ENCODE data around the gene ANKRD9.
"Not testable (repeated sequence)": the region's sequence is repeated elsewhere in the genome, so short reads cannot be mapped to it uniquely, and the experiment has no call there.

Gene ANKRD9

DNA sequence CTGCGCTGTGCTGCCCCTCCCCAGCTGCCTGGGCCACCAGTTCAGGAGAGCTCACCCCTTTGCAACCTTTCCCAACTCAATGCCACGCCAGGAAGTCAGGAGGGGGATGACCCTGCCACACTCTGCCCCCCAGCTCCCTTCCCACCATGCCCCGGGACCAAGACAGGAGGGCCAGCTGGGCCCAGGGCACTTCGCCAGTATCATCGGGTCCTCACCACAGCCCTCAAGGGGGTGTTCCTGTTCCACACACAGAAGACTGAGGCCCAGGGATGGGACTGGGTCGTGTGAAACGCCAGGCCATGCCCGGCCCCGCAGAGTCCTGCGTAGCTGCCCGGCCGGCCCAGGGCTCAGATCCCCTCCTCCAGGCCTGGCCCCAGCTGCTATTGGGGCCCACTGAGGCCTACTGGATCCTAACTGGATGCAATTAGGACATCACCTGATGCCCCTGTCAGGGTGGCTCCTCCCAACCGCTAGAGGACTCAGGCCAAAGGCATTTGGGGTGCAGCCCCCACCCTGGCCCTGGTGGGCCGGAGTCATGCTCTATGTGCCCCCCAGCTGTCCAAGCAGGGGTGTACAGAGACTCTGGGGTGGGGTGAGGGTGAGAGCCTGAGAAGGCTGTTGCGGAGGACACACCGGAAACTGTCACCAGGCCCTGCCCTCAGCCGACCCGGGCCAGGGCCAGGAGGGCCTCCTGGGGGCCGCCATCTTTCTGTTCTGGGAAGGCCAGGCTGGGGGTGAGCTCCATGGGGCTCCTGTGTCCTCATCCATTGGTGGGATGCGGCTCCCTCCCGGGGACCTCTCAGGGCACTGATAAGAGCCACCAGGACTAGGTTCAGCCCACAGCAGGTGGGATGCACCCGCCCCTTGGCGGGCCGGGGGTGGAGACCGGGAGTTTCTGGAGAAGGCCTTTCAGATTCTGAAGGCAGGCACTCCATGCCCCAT, 29.3 kb upstream of the ANKRD9 start:
- no peak for DNase-seq (ENCODE audit: low read depth, low spot score)

- no peak for DNase-seq (ENCODE audit: low read depth, low spot score)
Observed at GRCh38 chr14:102537981-102538601, 28.5 kb upstream of the ANKRD9 start.

DNA sequence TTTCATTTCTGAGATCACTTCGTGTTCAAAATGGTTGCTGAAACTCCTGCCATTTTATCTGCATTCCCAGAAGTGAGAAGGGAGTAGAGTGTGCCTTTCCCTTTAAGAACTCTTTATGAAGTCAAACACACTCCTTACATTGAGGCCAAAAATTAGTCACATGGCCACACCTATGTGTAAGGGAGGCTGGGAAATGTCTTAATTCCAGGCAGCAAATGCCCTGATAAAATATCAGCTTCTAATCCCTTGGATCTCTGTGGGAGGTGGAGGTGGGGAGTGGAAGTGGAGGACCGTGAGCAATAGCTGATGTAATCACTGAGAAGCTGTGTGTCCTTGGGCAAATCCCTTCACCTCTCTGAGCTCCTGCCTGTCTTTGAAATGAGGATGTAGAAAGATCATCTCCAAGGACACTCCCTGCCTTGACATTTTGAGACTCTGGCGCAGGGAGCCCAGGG, 22.7 kb upstream of the ANKRD9 start:
- DNase-seq (ENCODE audit: low read depth, low spot score) = no peak

DNA sequence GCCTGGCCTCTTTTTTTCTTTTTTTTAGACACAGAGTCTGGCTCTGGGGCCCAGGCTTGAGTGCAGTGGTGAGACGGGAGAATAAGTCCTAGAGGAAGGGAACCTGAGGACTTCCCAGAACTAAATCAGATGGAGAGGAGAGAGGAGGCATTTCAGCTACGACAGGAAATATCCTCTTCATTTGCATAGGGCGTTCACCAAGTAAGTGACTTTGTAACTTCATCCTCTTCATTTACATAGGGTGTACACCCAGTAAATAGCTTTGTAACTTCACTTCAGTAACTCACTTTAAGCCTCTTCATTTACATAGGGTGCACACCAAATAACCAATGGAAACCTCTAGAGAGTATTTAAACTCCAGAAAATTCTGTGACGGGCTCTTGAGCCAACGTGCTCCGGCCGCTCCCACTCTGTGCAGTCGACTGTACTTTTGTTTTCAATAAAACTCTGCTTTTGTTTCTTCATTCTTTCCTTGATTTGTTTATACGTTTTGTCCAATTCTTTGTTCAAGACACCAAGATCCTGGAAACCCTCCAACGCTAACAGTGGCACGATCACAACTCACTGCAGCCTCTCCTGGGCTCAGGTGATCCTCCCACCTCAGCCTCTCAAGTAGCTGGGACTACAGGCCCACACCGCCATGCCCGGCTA, 21.4 kb upstream of the ANKRD9 start:
- DNase-seq (ENCODE audit: low read depth, low spot score) = no peak

GRCh38 chr14:102528431-102529170, 19.0 kb upstream of the ANKRD9 start:
- DNase-seq (ENCODE audit: low read depth, low spot score) = no peak

- no peak for DNase-seq (ENCODE audit: low read depth, low spot score)
Observed at GRCh38 chr14:102525929-102526497, 16.4 kb upstream of the ANKRD9 start.

DNA sequence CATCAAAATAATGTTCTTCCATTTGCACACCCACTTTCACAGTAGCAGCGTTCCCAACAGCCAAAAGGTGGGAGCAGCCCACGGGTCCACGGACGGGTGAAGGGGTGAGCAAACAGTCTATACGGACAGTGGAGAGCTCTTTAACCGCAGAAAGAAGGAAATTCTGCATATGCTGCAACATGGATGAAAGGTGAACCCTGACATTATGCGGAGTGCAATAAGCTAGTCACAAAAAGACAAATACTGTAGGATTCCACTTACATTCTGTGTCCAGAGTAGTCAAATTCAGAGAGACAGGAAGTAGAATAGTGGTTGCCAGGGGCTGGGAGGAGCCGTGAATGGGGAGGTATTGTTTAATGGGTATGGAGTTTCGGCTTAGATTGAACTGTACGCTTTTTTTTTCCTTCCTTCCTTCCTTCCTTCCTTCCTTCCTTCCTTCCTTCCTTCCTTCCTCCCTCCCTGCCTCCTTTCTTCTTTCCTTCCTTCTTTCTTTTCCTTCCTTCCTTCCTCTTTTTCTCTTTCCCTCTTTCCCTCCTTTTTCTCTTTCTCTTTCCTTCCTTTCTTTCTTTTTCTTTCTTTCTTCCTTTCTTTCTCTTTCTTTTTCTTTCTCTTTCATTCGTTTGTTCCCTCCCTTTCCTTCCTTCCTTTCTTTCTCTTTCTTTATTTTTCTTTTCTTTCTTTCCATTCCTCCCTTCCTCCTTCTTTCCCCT, 15.8 kb upstream of the ANKRD9 start:
- no peak for DNase-seq (ENCODE audit: low read depth, low spot score)

- peak; percentile 99 for DNase-seq (ENCODE audit: low read depth, low spot score)
Observed at GRCh38 chr14:102524451-102525218, 15.1 kb upstream of the ANKRD9 start.

DNA sequence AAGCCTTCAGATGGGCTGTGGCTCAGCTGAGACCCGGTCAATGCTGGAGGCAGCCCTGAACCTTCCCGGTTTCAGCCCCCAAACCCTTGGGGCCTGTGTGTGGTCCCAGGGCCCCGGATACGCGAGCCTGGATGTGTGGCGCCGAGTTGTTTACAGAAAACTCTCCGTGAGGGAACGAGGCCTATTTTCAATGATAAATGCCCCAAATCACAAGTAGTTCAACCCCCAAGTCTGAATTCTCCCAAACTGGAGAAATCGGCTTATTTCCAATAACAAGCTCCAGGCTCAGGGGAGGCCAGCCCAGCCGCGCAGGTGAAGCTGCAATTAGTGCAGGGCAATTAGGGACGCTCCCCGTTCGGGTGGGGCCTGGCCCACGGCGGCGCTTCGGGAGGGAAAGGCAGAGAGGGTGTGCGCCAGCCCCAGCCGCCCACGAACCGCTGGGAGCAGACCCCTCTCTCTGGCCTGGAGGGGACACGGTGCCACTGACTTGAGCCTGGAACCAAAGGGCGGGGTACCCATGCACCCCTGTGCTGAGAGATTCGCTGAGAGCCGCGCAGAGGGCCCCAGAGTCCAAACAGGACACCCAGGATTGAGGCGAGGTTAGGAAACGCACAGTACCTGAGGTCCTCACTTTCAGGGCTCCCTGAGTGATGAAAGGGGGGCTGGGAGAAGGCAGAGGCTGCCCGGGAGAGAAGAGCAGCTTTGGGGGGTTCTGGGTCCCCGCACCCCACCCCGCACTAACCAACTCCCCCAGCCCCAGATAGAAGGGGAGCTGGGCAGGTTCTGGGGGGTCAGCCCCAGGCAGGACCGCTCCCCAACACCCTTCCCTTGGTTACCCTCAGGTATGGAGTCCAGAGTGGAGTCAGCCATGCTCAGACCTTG, 14.2 kb upstream of the ANKRD9 start:
- no peak for DNase-seq (ENCODE audit: low read depth, low spot score)

- no peak for DNase-seq (ENCODE audit: low read depth, low spot score)
Observed at GRCh38 chr14:102523200-102523568, 13.6 kb upstream of the ANKRD9 start.

- not testable (repeated sequence) for DNase-seq (ENCODE audit: low read depth, low spot score)
Observed at GRCh38 chr14:102519709-102520108, 10.1 kb upstream of the ANKRD9 start.

- DNase-seq (ENCODE audit: low read depth, low spot score) = no peak
Observed at GRCh38 chr14:102518063-102518648, 8.6 kb upstream of the ANKRD9 start.

GRCh38 chr14:102517392-102518062, 8.0 kb upstream of the ANKRD9 start:
- no peak for DNase-seq (ENCODE audit: low read depth, low spot score)

GRCh38 chr14:102516531-102517391, 7.2 kb upstream of the ANKRD9 start:
- no peak for DNase-seq (ENCODE audit: low read depth, low spot score)

- no peak for DNase-seq (ENCODE audit: low read depth, low spot score)
Observed at GRCh38 chr14:102514987-102515733, 5.6 kb upstream of the ANKRD9 start.

Measured in iPS DF 19.7 (cell line).